D721Med (cell line): Measurements from ENCODE around the gene CALHM2.

Experiments
- DNase-seq: peaks from one replicate; pipeline ENCODE4 v3.0.0; 2011; ENCODE audit warnings: low spot score; ENCODE audit not compliant: insufficient read length
- FAIRE-seq: peaks from 2 replicates; lab custom pipeline; 2011; peaks lifted over from hg19 to GRCh38; lab: Jason Lieb, UNC
- TF ChIP-seq, protein P1 (sequence below): IDR thresholded peaks from 2 replicates; pipeline ENCODE4 v1.5.1; 2012; ENCODE audit warnings: mild to moderate bottlenecking, control low read depth; ENCODE audit not compliant: insufficient read depth; ENCODE audit errors: missing control alignments

CALHM2 gene, protein sequence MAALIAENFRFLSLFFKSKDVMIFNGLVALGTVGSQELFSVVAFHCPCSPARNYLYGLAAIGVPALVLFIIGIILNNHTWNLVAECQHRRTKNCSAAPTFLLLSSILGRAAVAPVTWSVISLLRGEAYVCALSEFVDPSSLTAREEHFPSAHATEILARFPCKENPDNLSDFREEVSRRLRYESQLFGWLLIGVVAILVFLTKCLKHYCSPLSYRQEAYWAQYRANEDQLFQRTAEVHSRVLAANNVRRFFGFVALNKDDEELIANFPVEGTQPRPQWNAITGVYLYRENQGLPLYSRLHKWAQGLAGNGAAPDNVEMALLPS

DNA sequence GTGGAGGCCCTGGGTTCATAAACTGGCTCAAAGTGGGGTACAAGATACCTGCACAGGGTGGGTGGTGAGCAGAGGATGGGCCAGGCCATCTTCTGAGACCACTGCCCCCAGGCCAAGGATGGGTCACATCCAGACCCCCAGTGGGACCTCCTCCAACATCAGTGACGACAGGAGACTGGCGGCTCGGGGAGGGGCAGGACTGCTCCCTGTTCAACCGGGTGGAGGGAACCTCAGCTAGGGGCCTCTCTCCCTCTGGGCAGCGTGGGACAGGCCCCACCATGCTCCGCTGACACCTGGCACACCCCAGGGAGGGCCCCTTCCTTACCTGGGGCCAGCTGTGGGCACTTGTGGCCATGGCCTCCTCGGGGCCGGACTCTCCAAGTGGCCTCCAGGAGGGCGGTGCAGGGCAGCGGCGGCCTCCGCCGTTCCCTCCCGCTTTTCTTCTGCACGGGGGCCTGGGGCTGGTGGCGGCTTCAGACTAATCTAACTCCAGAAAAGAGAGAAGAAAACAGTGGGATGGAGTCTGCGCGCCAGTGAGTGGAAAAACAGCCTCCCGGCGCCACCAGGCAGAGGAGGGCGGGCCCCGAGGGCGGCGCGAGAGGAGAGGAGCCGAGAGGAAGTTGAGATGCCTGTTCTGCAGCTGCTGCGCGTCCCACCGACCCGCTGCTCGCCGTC is at the start of gene CALHM2:
TSS of gene CALHM2 (minus strand) at position 540 of the 675 bp plus-strand sequence. CDS start 2,429 bp downstream, outside the sequence.
- DNase-seq (no peak), FAIRE-seq (no peak)
- TF ChIP-seq, protein P1, sequence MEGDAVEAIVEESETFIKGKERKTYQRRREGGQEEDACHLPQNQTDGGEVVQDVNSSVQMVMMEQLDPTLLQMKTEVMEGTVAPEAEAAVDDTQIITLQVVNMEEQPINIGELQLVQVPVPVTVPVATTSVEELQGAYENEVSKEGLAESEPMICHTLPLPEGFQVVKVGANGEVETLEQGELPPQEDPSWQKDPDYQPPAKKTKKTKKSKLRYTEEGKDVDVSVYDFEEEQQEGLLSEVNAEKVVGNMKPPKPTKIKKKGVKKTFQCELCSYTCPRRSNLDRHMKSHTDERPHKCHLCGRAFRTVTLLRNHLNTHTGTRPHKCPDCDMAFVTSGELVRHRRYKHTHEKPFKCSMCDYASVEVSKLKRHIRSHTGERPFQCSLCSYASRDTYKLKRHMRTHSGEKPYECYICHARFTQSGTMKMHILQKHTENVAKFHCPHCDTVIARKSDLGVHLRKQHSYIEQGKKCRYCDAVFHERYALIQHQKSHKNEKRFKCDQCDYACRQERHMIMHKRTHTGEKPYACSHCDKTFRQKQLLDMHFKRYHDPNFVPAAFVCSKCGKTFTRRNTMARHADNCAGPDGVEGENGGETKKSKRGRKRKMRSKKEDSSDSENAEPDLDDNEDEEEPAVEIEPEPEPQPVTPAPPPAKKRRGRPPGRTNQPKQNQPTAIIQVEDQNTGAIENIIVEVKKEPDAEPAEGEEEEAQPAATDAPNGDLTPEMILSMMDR: no peak

DNA sequence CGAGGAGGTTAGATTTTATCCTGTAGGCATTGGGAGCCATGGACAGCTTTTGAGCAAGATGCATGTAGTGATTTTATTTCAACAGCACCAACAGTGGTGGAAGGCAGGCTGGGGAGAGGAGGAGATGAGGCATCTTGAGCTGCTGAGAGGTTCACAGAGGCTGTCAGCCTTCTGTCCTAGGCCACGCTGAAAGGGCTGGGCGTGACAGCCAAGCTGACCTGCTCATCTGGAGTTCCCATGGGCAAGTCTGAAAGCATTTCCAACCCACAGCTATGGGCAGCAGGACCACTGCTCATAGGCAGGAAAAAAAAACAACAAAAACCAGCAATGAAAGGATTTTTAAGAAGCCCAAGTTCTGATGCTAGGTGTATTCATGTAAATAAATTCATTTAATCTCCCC is 49.0 kb upstream of the CALHM2 start:
- FAIRE-seq: no peak
- TF ChIP-seq, protein P1: no peak
- no peak for DNase-seq

DNA sequence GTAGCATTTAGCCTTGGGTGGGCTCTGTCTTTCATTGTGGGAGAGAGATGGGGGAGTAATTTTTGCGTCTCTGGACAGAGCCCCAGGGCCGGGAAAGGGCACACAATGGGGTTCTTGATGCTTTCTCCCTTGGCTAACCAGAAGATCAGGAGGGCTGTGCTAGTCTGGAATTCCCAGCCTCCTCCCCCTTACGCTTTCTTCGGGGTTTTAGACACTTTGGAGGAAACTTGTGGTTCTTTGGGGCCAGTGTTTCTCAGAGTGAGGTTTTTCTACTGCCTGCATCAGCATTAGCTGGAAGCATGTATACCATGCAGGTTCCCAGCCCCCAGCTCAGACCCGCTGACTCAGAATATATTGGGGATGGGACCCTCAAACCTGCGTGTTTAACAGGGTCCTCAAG is 48.3 kb upstream of the CALHM2 start:
- TF ChIP-seq, protein P1: no peak
- DNase-seq (no peak), FAIRE-seq (no peak)

DNA sequence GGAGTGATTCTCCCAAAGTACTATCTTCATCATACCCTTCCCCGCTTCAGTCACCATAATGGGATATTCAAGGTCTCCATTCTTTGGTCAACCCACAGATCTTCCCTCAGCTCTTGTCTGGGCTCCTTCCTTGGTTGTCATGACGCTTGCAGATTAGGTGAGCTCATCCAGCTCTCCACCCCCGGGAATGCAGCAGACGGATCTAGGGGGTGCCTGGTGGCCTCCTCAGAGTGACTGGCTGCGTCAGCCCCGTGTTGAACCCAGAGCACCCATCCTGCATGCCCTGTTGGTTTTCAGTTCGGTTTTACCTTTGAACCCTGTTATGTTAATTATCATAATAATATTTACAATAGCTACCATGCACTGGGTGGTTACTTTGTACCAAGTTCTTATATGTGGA is 47.7 kb upstream of the CALHM2 start:
- DNase-seq (no peak), FAIRE-seq (no peak)
- TF ChIP-seq, protein P1: no peak

DNA sequence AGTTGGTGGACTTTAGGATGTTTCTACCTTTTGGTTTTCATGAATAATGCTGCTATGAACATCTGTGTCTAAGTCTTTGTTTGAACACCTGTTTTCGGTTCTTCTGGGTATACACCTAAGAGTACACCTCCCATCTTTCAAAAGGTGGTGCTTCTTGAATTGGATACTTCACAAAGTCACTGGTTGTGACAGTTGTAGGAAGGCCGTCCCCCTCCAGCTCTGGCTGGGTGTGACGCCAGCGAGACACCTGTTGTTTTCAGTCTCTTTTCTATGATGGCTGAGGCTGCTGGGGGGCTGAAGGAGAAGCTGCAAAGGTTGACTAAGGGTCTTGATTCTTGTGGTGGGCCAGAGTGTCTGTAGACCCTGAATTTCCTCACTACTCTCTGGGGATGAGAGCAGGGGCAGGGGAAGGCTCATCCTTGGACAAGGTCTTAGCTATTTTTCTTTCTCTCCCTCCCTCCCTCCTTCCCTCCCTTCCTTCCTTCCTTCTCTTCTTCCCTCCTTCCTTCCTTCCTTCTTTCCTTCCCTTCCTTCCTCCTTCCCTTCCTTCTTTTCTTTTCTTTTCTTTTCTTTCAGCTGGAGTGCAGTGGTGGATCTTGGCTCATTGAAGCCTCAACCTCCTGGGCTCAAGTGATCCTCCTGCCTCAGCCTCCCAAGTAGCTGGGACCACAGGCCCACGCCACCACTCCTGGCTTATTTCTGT is 46.9 kb upstream of the CALHM2 start:
- FAIRE-seq (no peak), DNase-seq (no peak)
- TF ChIP-seq, protein P1: no peak

DNA sequence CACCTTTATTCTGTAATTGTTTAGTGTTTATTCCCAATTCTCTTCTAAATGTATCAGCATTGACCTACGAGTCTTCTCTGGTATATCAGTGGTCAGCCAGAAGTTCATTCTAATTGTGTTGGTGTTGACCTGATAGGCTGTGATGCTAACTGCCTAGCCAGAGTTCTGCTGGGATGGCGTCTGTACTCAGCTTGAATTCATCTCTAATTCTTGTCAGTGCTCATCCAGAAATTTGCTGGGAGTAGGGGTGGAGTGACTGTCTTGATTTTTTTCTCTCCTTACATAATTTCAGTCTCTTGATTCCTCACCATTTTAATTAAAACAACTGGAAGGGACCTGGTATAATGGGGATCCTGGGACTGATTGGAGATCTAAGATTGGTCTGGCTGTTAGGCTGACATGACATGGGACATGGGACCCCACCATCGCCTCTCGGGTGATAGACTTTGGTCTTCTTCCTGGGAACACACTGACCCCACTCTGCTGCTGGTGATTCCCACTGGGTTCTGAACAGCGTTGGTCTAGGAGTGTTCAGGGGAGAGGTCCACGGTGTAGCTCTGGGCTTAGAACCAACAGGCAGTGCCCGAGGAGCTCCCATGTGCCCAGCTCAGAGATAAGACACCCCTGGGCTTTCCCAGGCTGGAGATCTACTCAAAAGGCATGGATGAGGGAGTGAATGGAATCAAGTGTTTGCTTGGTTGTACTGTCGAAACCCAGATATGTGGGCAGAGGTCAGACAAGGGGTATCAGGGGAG is 45.2 kb upstream of the CALHM2 start:
- no peak for FAIRE-seq
- no peak for DNase-seq
- TF ChIP-seq, protein P1: no peak
